Keratinocyte (primary cell): ENCODE data around the gene TMOD3. TPM values are rescaled to one million over a fixed set of nuclear protein-coding genes. Genes with fewer than 3 reads are reported as not detected.

ENCODE experiments used
- DNase-seq: peaks from one replicate; pipeline ENCODE4 v3.0.0-alpha.2; 2011; ENCODE audit warnings: low read depth, missing footprints, low spot score
- FAIRE-seq: peaks from 2 replicates; lab custom pipeline; 2011; peaks lifted over from hg19 to GRCh38; lab: Jason Lieb, UNC
- H2AFZ ChIP-seq: 2 replicates; pipeline ENCODE4 v1.6.0; 2012; ENCODE audit warnings: low read length, control low read depth, inconsistent platforms; ENCODE audit not compliant: control insufficient read depth
- H3K27ac ChIP-seq: 2 replicates; pipeline ENCODE4 v1.5.1; 2011; ENCODE audit warnings: low read length; ENCODE audit not compliant: control insufficient read depth, insufficient read depth
- H3K27me3 ChIP-seq: 3 replicates; pipeline ENCODE4 v1.6.0; 2011; ENCODE audit warnings: low read length; ENCODE audit not compliant: control insufficient read depth, insufficient read depth; ENCODE audit errors: extremely low read depth
- H3K36me3 ChIP-seq, 2 experiments: 2 replicates in 1 of 2; 3 replicates in 1 of 2; pipeline ENCODE4 v1.5.1; 2011; ENCODE audit warnings: low read length in 2 of 2, mild to moderate bottlenecking in 1 of 2; ENCODE audit not compliant: control insufficient read depth in 2 of 2, insufficient read depth in 2 of 2; ENCODE audit errors: extremely low read depth in 1 of 2
- H3K4me1 ChIP-seq: 3 replicates; pipeline ENCODE4 v1.5.1; 2011; ENCODE audit warnings: low read length; ENCODE audit not compliant: control insufficient read depth, insufficient read depth; ENCODE audit errors: extremely low read depth
- H3K4me2 ChIP-seq: 3 replicates; pipeline ENCODE4 v1.6.0; 2011; ENCODE audit warnings: low read depth, low read length; ENCODE audit not compliant: control insufficient read depth, insufficient read depth; ENCODE audit errors: extremely low read depth
- H3K4me3 ChIP-seq, 3 experiments: fragments of 200-600 bp in 1 of 3; sonication (generic) in 1 of 3; 2 replicates in 2 of 3; 3 replicates in 1 of 3; pipeline ENCODE4 v1.5.1; 2011 to 2016; ENCODE audit warnings: low read length in 3 of 3, mild to moderate bottlenecking in 3 of 3, control low read depth in 2 of 3, inconsistent platforms in 1 of 3, low read depth in 1 of 3, mixed read lengths in 1 of 3, mixed run types in 1 of 3, moderate library complexity in 1 of 3; ENCODE audit not compliant: control insufficient read depth in 2 of 3, insufficient read depth in 2 of 3; ENCODE audit errors: extremely low read depth in 1 of 3
- H3K79me2 ChIP-seq: 2 replicates; pipeline ENCODE4 v1.6.0; 2012; ENCODE audit warnings: low read length; ENCODE audit not compliant: control insufficient read depth, insufficient read depth
- H3K9ac ChIP-seq: 3 replicates; pipeline ENCODE4 v1.6.0; 2011; ENCODE audit warnings: low read length; ENCODE audit not compliant: control insufficient read depth, insufficient read depth; ENCODE audit errors: extremely low read depth
- H3K9me1 ChIP-seq: 3 replicates; pipeline ENCODE4 v1.6.0; 2011; ENCODE audit warnings: low read length; ENCODE audit not compliant: control insufficient read depth, insufficient read depth; ENCODE audit errors: extremely low read depth
- H3K9me3 ChIP-seq: 2 replicates; pipeline ENCODE4 v1.5.1; 2012; ENCODE audit warnings: low read depth, low read length; ENCODE audit not compliant: control insufficient read depth
- H4K20me1 ChIP-seq: 3 replicates; pipeline ENCODE4 v1.6.0; 2011; ENCODE audit warnings: low read length; ENCODE audit not compliant: control insufficient read depth, insufficient read depth; ENCODE audit errors: extremely low read depth
- EZH2 ChIP-seq: IDR thresholded peaks from one replicate; pipeline ENCODE4 v1.6.1; 2012; ENCODE audit warnings: inconsistent platforms, mild to moderate bottlenecking, low read length, moderate library complexity
- dilution Hi-C: fragments of 300-500 bp; cut with MboI; formaldehyde crosslinking; loops from one replicate; pipeline ENCODE4 v1.7.0; 2020; ENCODE audit warnings: low sequenced_read_pairs; ENCODE audit not compliant: extremely low pct_ligation_motif_present
- polyA plus RNA-seq, 5 experiments: library from polyadenylated mRNA; depleted of rRNA in 3 of 5; stranded (reverse) in 3 of 5; stranded (forward) in 1 of 5; unstranded in 1 of 5; fragments of >200 nt; gene quantifications; 1 replicate in 1 of 5; 2 replicates in 3 of 5; 3 replicates in 1 of 5; pipeline versions ENCODE4 v1.2.1 to v1.2.3, GENCODE V29; 2011 to 2012; ENCODE audit warnings: missing spikeins in 2 of 5, low read depth in 1 of 5, low replicate concordance in 1 of 5
- TF ChIP-seq, protein P1 (sequence below), 3 experiments: IDR thresholded peaks in 1 of 3; conservative IDR thresholded peaks in 1 of 3; optimal IDR thresholded peaks in 1 of 3; 2 replicates in 2 of 3; 3 replicates in 1 of 3; pipeline versions ENCODE3 to v1.5.1; 2011; ENCODE audit warnings: low read length in 3 of 3, mild to moderate bottlenecking in 3 of 3, moderate library complexity in 2 of 3, control low read depth in 1 of 3, inconsistent platforms in 1 of 3; ENCODE audit not compliant: insufficient read depth in 2 of 3; ENCODE audit errors: extremely low read depth in 1 of 3

The TMOD3 gene
- polyA plus RNA-seq, 1 donor (not counting 4 experiments of a cell fraction or from before 2014, with no cell fraction given): 100 TPM

- Histone ChIP-seq H3K4me2 (peak overlapping the region; percentile 83), H3K9me3 (no peaks in the 10 kb centered on the region), H3K4me3 (no peak overlapping the region), H3K9me1 (peaks cover 4% of the 10 kb centered on the region), H3K4me1 (peaks cover 82% of the 10 kb centered on the region), H3K27ac (peak overlapping the region; percentile 88), H3K27me3 (no peaks in the 10 kb centered on the region), H3K9ac (no peak overlapping the region), H2AFZ (no peak overlapping the region), H3K79me2 (peaks cover 97% of the 10 kb centered on the region), H4K20me1 (peaks cover 16% of the 10 kb centered on the region), H3K36me3 (peaks cover 2 to 3% of the 10 kb centered on the region in 2 experiments)
- dilution Hi-C loops: no loop called here
- FAIRE-seq (no peak), DNase-seq (no peak)
- TF ChIP-seq, protein P1, sequence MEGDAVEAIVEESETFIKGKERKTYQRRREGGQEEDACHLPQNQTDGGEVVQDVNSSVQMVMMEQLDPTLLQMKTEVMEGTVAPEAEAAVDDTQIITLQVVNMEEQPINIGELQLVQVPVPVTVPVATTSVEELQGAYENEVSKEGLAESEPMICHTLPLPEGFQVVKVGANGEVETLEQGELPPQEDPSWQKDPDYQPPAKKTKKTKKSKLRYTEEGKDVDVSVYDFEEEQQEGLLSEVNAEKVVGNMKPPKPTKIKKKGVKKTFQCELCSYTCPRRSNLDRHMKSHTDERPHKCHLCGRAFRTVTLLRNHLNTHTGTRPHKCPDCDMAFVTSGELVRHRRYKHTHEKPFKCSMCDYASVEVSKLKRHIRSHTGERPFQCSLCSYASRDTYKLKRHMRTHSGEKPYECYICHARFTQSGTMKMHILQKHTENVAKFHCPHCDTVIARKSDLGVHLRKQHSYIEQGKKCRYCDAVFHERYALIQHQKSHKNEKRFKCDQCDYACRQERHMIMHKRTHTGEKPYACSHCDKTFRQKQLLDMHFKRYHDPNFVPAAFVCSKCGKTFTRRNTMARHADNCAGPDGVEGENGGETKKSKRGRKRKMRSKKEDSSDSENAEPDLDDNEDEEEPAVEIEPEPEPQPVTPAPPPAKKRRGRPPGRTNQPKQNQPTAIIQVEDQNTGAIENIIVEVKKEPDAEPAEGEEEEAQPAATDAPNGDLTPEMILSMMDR (optimal IDR thresholded peaks at IDR 0.05 in 1 of 3, IDR thresholded peaks at IDR 0.05 in 1 of 3, conservative IDR thresholded peaks at IDR 0.05 in 1 of 3; ENCODE audit: extremely low read depth in 1 of 3, insufficient read depth in 2 of 3, low read length in 3 of 3): no peak
- no peak for TF ChIP-seq EZH2
Observed at GRCh38 chr15:51841406-51842040, 12.1 kb downstream of the TMOD3 start.

DNA sequence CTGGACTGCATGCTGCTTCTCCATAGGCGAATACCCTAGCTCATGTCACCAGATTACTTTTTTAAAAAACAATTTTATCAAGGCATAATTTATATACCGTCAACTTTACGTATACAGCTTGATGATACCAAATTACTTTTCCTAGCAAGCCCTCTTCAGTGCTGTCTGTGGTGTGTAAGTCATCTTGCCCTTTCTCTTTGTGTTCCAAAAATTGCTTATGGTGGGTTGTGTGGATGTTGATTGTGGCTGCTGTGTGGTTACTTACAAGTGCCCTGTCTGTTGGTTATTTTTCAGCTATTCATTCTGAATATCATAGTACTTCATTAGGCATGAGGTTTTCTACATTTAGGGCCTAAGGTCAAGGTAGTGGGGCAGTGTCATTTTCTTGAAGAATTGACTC is 12.8 kb downstream of the TMOD3 start:
- FAIRE-seq (no peak), DNase-seq (no peak)
- Histone ChIP-seq H3K9ac (peak overlapping the region; percentile 56), H3K4me3 (no peak overlapping the region), H3K27ac (peak overlapping the region; percentile 88), H4K20me1 (peaks cover 21% of the 10 kb centered on the region), H3K9me3 (no peaks in the 10 kb centered on the region), H3K4me1 (peaks cover 82% of the 10 kb centered on the region), H3K36me3 (peaks cover 2 to 3% of the 10 kb centered on the region in 2 experiments), H3K27me3 (no peaks in the 10 kb centered on the region), H2AFZ (no peak overlapping the region), H3K9me1 (peaks cover 2% of the 10 kb centered on the region), H3K4me2 (peak overlapping the region; percentile 83), H3K79me2 (peaks cover 97% of the 10 kb centered on the region)
- TF ChIP-seq, protein P1 (optimal IDR thresholded peaks at IDR 0.05 in 1 of 3, IDR thresholded peaks at IDR 0.05 in 1 of 3, conservative IDR thresholded peaks at IDR 0.05 in 1 of 3; ENCODE audit: extremely low read depth in 1 of 3, insufficient read depth in 2 of 3, low read length in 3 of 3): no peak
- TF ChIP-seq EZH2: no peak
- dilution Hi-C loops: no loop called here
